ENCODE results near the gene GLYATL1.
A peak's percentile ranks its signal among the peaks of the same experiment; 100 is the strongest.

Gene GLYATL1

GRCh38 chr11:58919561-58919960 is 19.7 kb upstream of the GLYATL1 start:
- TF ChIP-seq CTCF (conservative IDR thresholded peaks at IDR 0.05) = no peak
- H3K27ac ChIP-seq = no peak overlapping the region

DNA sequence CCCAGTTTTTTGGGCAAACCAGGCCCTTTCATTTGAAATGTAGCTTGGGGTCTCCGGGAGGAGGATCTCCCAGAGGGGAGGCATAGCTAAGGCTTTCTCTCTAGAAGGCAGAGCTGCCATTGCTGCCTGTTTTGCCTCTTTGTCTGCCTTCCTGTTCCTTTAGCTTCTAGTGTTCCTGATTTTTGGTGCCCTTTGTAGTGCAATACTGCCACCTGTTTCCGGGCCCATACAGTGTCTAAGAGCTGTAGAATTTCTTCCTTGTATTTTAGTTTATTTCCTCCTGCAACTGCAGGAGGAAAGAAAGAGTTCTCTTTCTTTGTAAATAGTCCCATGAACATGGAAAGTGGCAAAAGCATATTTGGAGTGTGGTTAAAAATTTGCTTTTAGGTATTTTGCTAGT is 19.3 kb upstream of the GLYATL1 start:
- H3K27ac ChIP-seq = no peak overlapping the region

DNA sequence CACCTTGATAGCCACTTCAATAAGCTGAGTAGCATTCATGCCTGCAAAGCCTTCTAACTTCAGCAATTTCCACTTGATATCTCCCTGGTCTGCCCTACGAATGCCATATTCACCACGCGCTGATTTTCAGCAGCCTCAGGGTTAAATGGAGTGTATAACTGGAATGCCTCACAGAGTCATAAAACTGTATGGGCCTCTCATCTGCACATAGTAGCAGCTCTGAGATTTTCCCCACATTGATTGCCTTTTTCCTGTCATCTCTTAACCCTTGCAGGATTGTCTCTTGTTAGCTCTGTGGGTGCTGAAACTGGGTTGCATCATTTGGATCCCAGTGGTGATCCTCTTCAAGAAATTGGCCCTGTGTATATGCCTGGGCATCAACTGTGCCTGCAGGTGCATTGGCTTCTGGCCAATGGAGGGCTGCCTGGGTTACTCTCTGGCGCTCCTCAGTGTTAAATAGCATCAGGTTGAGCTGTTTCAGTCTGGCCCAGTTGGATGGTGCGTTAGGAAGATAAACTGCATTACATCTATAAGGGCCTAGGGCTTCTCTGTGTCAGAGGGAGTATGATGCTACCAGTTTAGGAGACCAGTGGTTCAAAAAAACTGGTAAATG is 17.4 kb upstream of the GLYATL1 start:
- TF ChIP-seq CTCF (conservative IDR thresholded peaks at IDR 0.05) = no peak
- peak overlapping the region; percentile 96 for H3K27ac ChIP-seq

More for the DNA sequence above, 19.3 kb upstream of the GLYATL1 start:
- no peak for TF ChIP-seq CTCF (conservative IDR thresholded peaks at IDR 0.05)

GRCh38 chr11:58922479-58922878 is 16.8 kb upstream of the GLYATL1 start:
- peak overlapping the region; percentile 96 for H3K27ac ChIP-seq
- TF ChIP-seq CTCF (conservative IDR thresholded peaks at IDR 0.05) = no peak

DNA sequence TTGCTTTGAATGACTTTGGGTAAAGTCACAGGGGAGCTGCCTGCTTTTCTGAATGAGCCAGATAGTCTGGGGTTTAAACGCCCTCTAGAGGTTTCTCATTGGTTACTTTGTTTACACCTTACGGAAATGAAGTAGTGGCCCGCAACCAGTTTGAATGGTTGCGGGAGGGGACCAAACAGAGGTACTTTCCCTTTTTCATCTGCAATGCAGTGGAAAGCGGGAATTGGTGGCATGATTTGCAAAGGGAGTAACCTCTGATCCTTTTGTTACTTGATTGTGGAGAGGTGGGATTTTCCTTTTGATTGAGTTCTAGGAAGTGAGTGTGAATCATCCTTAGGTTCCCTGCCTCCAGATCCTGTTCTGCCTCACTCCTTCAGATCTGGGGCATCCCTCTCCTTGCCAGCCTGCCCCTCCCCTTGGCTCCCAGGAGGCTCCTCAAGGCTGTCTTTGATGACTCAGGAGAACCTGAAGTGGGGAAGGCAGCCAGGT is 15.9 kb upstream of the GLYATL1 start:
- H3K27ac ChIP-seq = peak overlapping the region; percentile 96
- peak; percentile 25 for TF ChIP-seq CTCF (conservative IDR thresholded peaks at IDR 0.05)

- TF ChIP-seq CTCF (conservative IDR thresholded peaks at IDR 0.05) = no peak
- H3K27ac ChIP-seq = peak overlapping the region; percentile 96
These were observed 15.1 kb upstream of the GLYATL1 start for GRCh38 chr11:58924230-58924629.

DNA sequence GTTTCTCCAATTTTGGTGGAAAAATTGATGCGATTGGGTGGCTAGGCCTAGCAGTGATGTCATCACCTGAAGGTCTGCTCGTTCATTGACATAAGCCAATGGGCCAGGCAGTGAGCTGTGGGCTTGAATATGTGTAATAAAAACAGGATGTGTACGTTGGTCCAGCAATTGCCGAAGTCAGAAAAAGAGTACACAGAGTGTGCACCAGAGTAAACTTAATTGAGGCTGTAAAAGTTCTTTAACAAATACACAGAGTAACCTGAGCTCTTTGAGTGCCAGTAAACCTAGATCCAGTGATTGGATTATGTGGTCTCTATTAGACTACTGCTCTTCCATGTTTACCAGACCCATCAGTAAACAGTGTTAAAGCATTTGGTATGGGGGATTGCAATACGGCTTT is 13.0 kb upstream of the GLYATL1 start:
- peak overlapping the region; percentile 96 for H3K27ac ChIP-seq
- no peak for TF ChIP-seq CTCF (conservative IDR thresholded peaks at IDR 0.05)

Measured in VCaP (cell line).